Measurements from ENCODE around the gene SLC4A1AP. TPM values are rescaled to one million over a fixed set of nuclear protein-coding genes. Genes with fewer than 3 reads are reported as not detected.

Gene SLC4A1AP
- total RNA-seq, 1 experiment from 2014 or later = 27.8 TPM

GRCh38 chr2:27645197-27645596 lies 18.5 kb upstream of the SLC4A1AP start:
- BruUV-seq (replicated peaks) = no TSS peak
- H3K36me3 Mint-ChIP-seq (ENCODE audit: insufficient read depth, unreplicated experiment) = peaks cover 41% of the 10 kb centered on the region

GRCh38 chr2:27647289-27647688 lies 16.4 kb upstream of the SLC4A1AP start:
- no peak for TF ChIP-seq CTCF (IDR thresholded peaks at IDR 0.05; ENCODE audit: unreplicated experiment)
- peaks cover 52% of the 10 kb centered on the region for H3K36me3 Mint-ChIP-seq (ENCODE audit: insufficient read depth, unreplicated experiment)
- CTCF ChIA-PET = interaction anchor here (0.8 kb wide), 1 partner anchor 126 kb away, joined by 4 read pairs; no protein-coding TSS in a partner anchor
- H3K9me3 Mint-ChIP-seq (ENCODE audit: low read depth, unreplicated experiment) = no peaks in the 10 kb centered on the region
- H3K27ac Mint-ChIP-seq (ENCODE audit: unreplicated experiment) = no peak overlapping the region
- peaks cover 2% of the 10 kb centered on the region for H3K4me1 Mint-ChIP-seq (ENCODE audit: low read depth, unreplicated experiment)
- no peak for DNase-seq
- BruUV-seq (replicated peaks) = no TSS peak
- intact Hi-C loops (cut with micrococcal nuclease; ENCODE audit: unreplicated experiment) = no loop called here
- no peaks in the 10 kb centered on the region for H3K27me3 Mint-ChIP-seq (ENCODE audit: unreplicated experiment)
- no peak overlapping the region for H3K4me3 Mint-ChIP-seq (ENCODE audit: low read depth, unreplicated experiment)

More at GRCh38 chr2:27645197-27645596, 18.5 kb upstream of the SLC4A1AP start:
- Mint-ChIP-seq H3K4me1 (ENCODE audit: low read depth, unreplicated experiment) (no peaks in the 10 kb centered on the region), H3K4me3 (ENCODE audit: low read depth, unreplicated experiment) (no peak overlapping the region), H3K27ac (ENCODE audit: unreplicated experiment) (no peak overlapping the region), H3K27me3 (ENCODE audit: unreplicated experiment) (no peaks in the 10 kb centered on the region), H3K9me3 (ENCODE audit: low read depth, unreplicated experiment) (no peaks in the 10 kb centered on the region)
- intact Hi-C loops (cut with micrococcal nuclease; ENCODE audit: unreplicated experiment) = no loop called here
- no peak for TF ChIP-seq CTCF (IDR thresholded peaks at IDR 0.05; ENCODE audit: unreplicated experiment)
- no peak for DNase-seq
- CTCF ChIA-PET = no interaction called here

GRCh38 chr2:27647737-27648136 lies 16.0 kb upstream of the SLC4A1AP start:
- H3K36me3 Mint-ChIP-seq (ENCODE audit: insufficient read depth, unreplicated experiment) = peaks cover 52% of the 10 kb centered on the region
- H3K4me1 Mint-ChIP-seq (ENCODE audit: low read depth, unreplicated experiment) = peaks cover 6% of the 10 kb centered on the region
- H3K4me3 Mint-ChIP-seq (ENCODE audit: low read depth, unreplicated experiment) = no peak overlapping the region
- H3K9me3 Mint-ChIP-seq (ENCODE audit: low read depth, unreplicated experiment) = no peaks in the 10 kb centered on the region
- intact Hi-C loops (cut with micrococcal nuclease; ENCODE audit: unreplicated experiment) = no loop called here
- no TSS peak for BruUV-seq (replicated peaks)
- DNase-seq = no peak
- CTCF ChIA-PET = interaction anchor here (0.8 kb wide), 1 partner anchor 126 kb away, joined by 4 read pairs; no protein-coding TSS in a partner anchor
- no peaks in the 10 kb centered on the region for H3K27me3 Mint-ChIP-seq (ENCODE audit: unreplicated experiment)
- no peak overlapping the region for H3K27ac Mint-ChIP-seq (ENCODE audit: unreplicated experiment)
- no peak for TF ChIP-seq CTCF (IDR thresholded peaks at IDR 0.05; ENCODE audit: unreplicated experiment)

- H3K4me1 Mint-ChIP-seq (ENCODE audit: low read depth, unreplicated experiment) = peaks cover 23% of the 10 kb centered on the region
- DNase-seq = no peak
- intact Hi-C loops (cut with micrococcal nuclease; ENCODE audit: unreplicated experiment) = no loop called here
- H3K9me3 Mint-ChIP-seq (ENCODE audit: low read depth, unreplicated experiment) = no peaks in the 10 kb centered on the region
- H3K27ac Mint-ChIP-seq (ENCODE audit: unreplicated experiment) = no peak overlapping the region
- CTCF ChIA-PET = no interaction called here
- H3K4me3 Mint-ChIP-seq (ENCODE audit: low read depth, unreplicated experiment) = no peak overlapping the region
- TF ChIP-seq CTCF (IDR thresholded peaks at IDR 0.05; ENCODE audit: unreplicated experiment) = no peak
- BruUV-seq (replicated peaks) = no TSS peak
- no peaks in the 10 kb centered on the region for H3K27me3 Mint-ChIP-seq (ENCODE audit: unreplicated experiment)
- H3K36me3 Mint-ChIP-seq (ENCODE audit: insufficient read depth, unreplicated experiment) = peaks cover 57% of the 10 kb centered on the region
Observed at GRCh38 chr2:27651056-27651455, 12.6 kb upstream of the SLC4A1AP start.

Measured in Calu3 (cell line).